Measurements from ENCODE around the gene EFHC2.

- no peak for TF ChIP-seq POLR2A (IDR thresholded peaks at IDR 0.05)
- no peak for TF ChIP-seq POLR2AphosphoS5 (IDR thresholded peaks at IDR 0.05)
- TF ChIP-seq, protein P1, sequence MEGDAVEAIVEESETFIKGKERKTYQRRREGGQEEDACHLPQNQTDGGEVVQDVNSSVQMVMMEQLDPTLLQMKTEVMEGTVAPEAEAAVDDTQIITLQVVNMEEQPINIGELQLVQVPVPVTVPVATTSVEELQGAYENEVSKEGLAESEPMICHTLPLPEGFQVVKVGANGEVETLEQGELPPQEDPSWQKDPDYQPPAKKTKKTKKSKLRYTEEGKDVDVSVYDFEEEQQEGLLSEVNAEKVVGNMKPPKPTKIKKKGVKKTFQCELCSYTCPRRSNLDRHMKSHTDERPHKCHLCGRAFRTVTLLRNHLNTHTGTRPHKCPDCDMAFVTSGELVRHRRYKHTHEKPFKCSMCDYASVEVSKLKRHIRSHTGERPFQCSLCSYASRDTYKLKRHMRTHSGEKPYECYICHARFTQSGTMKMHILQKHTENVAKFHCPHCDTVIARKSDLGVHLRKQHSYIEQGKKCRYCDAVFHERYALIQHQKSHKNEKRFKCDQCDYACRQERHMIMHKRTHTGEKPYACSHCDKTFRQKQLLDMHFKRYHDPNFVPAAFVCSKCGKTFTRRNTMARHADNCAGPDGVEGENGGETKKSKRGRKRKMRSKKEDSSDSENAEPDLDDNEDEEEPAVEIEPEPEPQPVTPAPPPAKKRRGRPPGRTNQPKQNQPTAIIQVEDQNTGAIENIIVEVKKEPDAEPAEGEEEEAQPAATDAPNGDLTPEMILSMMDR (IDR thresholded peaks at IDR 0.05 in 8 of 11, conservative IDR thresholded peaks at IDR 0.05 in 3 of 11), result no peak
These were observed 109.4 kb downstream of the EFHC2 start for GRCh38 chrX:44234116-44234515.
